ENCODE measurements around the gene TOX3.

DNA sequence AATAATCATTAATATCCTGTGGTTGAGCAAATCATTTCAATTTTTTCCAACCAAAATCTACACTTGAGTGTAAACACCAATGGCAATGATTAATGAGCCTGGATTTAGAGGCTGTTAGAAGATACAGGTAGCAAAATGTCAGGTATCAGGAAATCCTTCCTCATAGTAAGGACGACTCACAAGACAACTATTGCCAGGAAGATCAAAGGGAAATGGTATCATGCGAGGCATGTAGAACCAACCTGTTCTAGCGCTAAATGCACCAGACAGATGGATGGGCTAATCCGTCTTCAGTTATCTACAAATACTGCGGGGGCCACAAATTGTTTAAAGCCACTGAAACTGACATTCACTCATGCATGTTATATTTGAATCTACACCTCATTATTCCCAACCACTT, 28.1 kb downstream of the TOX3 start:
- no peak for TF ChIP-seq CREB1 (IDR thresholded peaks at IDR 0.05)
- TF ChIP-seq TAF7 (optimal IDR thresholded peaks at IDR 0.05; ENCODE audit: borderline replicate concordance, low read depth, low read length): no peak
- TF ChIP-seq RXRA (IDR thresholded peaks at IDR 0.05; ENCODE audit: insufficient read depth, low read depth, low read length): no peak
- no peak for TF ChIP-seq MAX (IDR thresholded peaks at IDR 0.05)
- TF ChIP-seq, protein P1, sequence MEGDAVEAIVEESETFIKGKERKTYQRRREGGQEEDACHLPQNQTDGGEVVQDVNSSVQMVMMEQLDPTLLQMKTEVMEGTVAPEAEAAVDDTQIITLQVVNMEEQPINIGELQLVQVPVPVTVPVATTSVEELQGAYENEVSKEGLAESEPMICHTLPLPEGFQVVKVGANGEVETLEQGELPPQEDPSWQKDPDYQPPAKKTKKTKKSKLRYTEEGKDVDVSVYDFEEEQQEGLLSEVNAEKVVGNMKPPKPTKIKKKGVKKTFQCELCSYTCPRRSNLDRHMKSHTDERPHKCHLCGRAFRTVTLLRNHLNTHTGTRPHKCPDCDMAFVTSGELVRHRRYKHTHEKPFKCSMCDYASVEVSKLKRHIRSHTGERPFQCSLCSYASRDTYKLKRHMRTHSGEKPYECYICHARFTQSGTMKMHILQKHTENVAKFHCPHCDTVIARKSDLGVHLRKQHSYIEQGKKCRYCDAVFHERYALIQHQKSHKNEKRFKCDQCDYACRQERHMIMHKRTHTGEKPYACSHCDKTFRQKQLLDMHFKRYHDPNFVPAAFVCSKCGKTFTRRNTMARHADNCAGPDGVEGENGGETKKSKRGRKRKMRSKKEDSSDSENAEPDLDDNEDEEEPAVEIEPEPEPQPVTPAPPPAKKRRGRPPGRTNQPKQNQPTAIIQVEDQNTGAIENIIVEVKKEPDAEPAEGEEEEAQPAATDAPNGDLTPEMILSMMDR (IDR thresholded peaks at IDR 0.05; ENCODE audit: control extremely low read depth in 1 of 3, insufficient read depth in 1 of 3, low read depth in 1 of 3, low read length in 3 of 3): no peak
- no peak for TF ChIP-seq JUN (IDR thresholded peaks at IDR 0.05; ENCODE audit: low read depth, low read length)
- no peak for TF ChIP-seq EZH2 (IDR thresholded peaks at IDR 0.05; ENCODE audit: low read depth, low read length, severe bottlenecking)
- TF ChIP-seq PHF8 (conservative IDR thresholded peaks at IDR 0.05; ENCODE audit: low read depth, low read length): no peak
- TF ChIP-seq SIN3A (conservative IDR thresholded peaks at IDR 0.05 in 1 of 2, IDR thresholded peaks at IDR 0.05 in 1 of 2; ENCODE audit: low read depth in 1 of 2, low read length in 2 of 2): no peak
- no peak for TF ChIP-seq CHD7 (IDR thresholded peaks at IDR 0.05; ENCODE audit: insufficient replicate concordance, low read length)

Data from H1 (cell line).